Epithelial cell of proximal tubule (primary cell): ENCODE measurements around the gene OTUB2. TPM values are rescaled to one million over a fixed set of nuclear protein-coding genes. Genes with fewer than 3 reads are reported as not detected.

Experiments used
- DNase-seq: peaks from one replicate; pipeline ENCODE4 v3.0.0-alpha.2; 2011; ENCODE audit warnings: low read depth
- H3K4me3 ChIP-seq: 2 replicates; pipeline ENCODE4 v1.5.1; 2011; ENCODE audit warnings: low read depth, mild to moderate bottlenecking, low read length
- total RNA-seq: library from RNA; depleted of rRNA; stranded (reverse); fragments of >200 nt; gene quantifications from 2 replicates; pipeline ENCODE4 v1.2.3, GENCODE V29; 2015
- TF ChIP-seq, protein P1 (sequence below): conservative IDR thresholded peaks from 2 replicates; pipeline ENCODE4 v1.5.1; 2012; ENCODE audit warnings: low read depth, mild to moderate bottlenecking, low read length

OTUB2 gene
- total RNA-seq, 1 donor from 2014 or later, result 5.6 TPM

- TF ChIP-seq, protein P1, sequence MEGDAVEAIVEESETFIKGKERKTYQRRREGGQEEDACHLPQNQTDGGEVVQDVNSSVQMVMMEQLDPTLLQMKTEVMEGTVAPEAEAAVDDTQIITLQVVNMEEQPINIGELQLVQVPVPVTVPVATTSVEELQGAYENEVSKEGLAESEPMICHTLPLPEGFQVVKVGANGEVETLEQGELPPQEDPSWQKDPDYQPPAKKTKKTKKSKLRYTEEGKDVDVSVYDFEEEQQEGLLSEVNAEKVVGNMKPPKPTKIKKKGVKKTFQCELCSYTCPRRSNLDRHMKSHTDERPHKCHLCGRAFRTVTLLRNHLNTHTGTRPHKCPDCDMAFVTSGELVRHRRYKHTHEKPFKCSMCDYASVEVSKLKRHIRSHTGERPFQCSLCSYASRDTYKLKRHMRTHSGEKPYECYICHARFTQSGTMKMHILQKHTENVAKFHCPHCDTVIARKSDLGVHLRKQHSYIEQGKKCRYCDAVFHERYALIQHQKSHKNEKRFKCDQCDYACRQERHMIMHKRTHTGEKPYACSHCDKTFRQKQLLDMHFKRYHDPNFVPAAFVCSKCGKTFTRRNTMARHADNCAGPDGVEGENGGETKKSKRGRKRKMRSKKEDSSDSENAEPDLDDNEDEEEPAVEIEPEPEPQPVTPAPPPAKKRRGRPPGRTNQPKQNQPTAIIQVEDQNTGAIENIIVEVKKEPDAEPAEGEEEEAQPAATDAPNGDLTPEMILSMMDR, result no peak
- no peak for DNase-seq
- no peak overlapping the region for H3K4me3 ChIP-seq
These were observed 28.3 kb downstream of the OTUB2 start for GRCh38 chr14:94054401-94054800.

GRCh38 chr14:94054936-94055335 is 28.8 kb downstream of the OTUB2 start:
- TF ChIP-seq, protein P1, result no peak
- no peak overlapping the region for H3K4me3 ChIP-seq
- no peak for DNase-seq

GRCh38 chr14:94056579-94057308 is 30.6 kb downstream of the OTUB2 start:
- no peak overlapping the region for H3K4me3 ChIP-seq
- TF ChIP-seq, protein P1, result no peak
- DNase-seq, result no peak

GRCh38 chr14:94058128-94058673 is 32.1 kb downstream of the OTUB2 start:
- TF ChIP-seq, protein P1, result no peak
- DNase-seq, result no peak
- no peak overlapping the region for H3K4me3 ChIP-seq

GRCh38 chr14:94058674-94059138 is 32.6 kb downstream of the OTUB2 start:
- no peak overlapping the region for H3K4me3 ChIP-seq
- no peak for DNase-seq
- TF ChIP-seq, protein P1, result no peak

GRCh38 chr14:94059998-94060397 is 33.9 kb downstream of the OTUB2 start:
- no peak overlapping the region for H3K4me3 ChIP-seq
- TF ChIP-seq, protein P1, result no peak
- DNase-seq, result no peak
